Psoas muscle (tissue), 8 donors: Measurements from ENCODE around the gene APOLD1. TPM values are rescaled to one million over a fixed set of nuclear protein-coding genes. Genes with fewer than 3 reads are reported as not detected.

Experiments
- ATAC-seq, 4 donors: fragments of 200-7000 bp; cut with Tn5 transposase; one replicate each; pipeline ENCODE4 v1.9.1; 2020; ENCODE audit warnings: moderate library complexity in 3 of 4, mild to moderate bottlenecking in 2 of 4
- DNase-seq, 2 donors: peaks; one replicate each; pipeline ENCODE4 v3.0.0-alpha.2; 2020
- H3K27ac ChIP-seq: fragments of 200-600 bp; one replicate; pipeline ENCODE4 v1.8.0; 2022
- H3K27me3 ChIP-seq, 3 donors: fragments of 200-600 bp in 1 of 3; one replicate each; pipeline versions ENCODE4 v1.6.1 to v1.8.0; 2013 to 2022; ENCODE audit warnings: low read length in 2 of 3, mild to moderate bottlenecking in 2 of 3, moderate library complexity in 1 of 3; ENCODE audit not compliant: insufficient read depth in 3 of 3
- H3K36me3 ChIP-seq, 2 donors: fragments of 200-600 bp in 1 of 2; one replicate each; pipeline versions ENCODE4 v1.6.1 to v1.8.0; 2013 to 2022; ENCODE audit warnings: low read depth in 1 of 2, mild to moderate bottlenecking in 1 of 2, moderate library complexity in 1 of 2; ENCODE audit not compliant: insufficient read depth in 1 of 2
- H3K4me1 ChIP-seq: fragments of 200-600 bp; one replicate; pipeline ENCODE4 v1.8.0; 2022
- H3K4me3 ChIP-seq: fragments of 200-600 bp; one replicate; pipeline ENCODE4 v1.8.0; 2022; ENCODE audit warnings: mild to moderate bottlenecking
- H3K9me3 ChIP-seq: fragments of 200-600 bp; one replicate; pipeline ENCODE4 v1.8.0; 2022
- WGBS, 3 donors: extraction: QIAGEN DNeasy Blood & Tissue Kit; methylation state at CpG; one replicate each; pipeline versions ENCODE4 v1.1.6 to v1.1.7; 2013; 5-methylcytosine and 5-hydroxymethylcytosine counted together
- intact Hi-C, 2 donors: fragments of 100-400 bp; cut with DNase I; formaldehyde crosslinking; loops; one replicate each; pipeline versions ENCODE4 v1.11.0 to v1.14.2; 2022
- polyA plus RNA-seq, 3 donors: library from polyadenylated mRNA; stranded (reverse); fragments of 200-250 nt; gene quantifications; one replicate each; pipeline ENCODE4 v1.2.3, GENCODE V29; 2013
- total RNA-seq, 4 donors: library from RNA; stranded (reverse); fragmentation: NEBNext Ultra II Directional in 2 of 4; extraction: Animal tissue kit (Norgen Biotek cat#: 25700) in 2 of 4; gene quantifications; one replicate each; pipeline versions ENCODE4 v1.2.1 to v1.2.4, GENCODE V29; 2021 to 2023
- TF ChIP-seq, protein P1 (sequence below): fragments of 200-600 bp; IDR thresholded peaks from one replicate; pipeline ENCODE4 v1.8.0; 2022; ENCODE audit warnings: antibody characterized with exemption
- donor health status: healthy with polysubstance abuse.
- donor health status: DM: no; HTN: no; CAD: no; lungs with moderate emphysema.
- donor health status: Bipolar disorder and iron deficiency.
- donor health status: healthy.
- donor health status: DM: yes; HTN: yes; CAD: no.
- donor health status: DM: no; HTN: no; CAD: no.
- donor health status: DM: no; HTN: no; CAD: no.
- donor health status: DM: yes; HTN: yes; CAD: no.

APOLD1 gene
- total and polyA plus RNA-seq, 7 donors = 6.1 to 22.6 (median 17.0) TPM

GRCh38 chr12:12840580-12840899 is 55.1 kb downstream of the APOLD1 start:
- no peak for ATAC-seq
- Histone ChIP-seq H3K36me3 (peaks cover 0 to 1% of the 10 kb centered on the region in 2 donors), H3K9me3 (no peaks in the 10 kb centered on the region), H3K27ac (no peak overlapping the region), H3K27me3 (no peaks in the 10 kb centered on the region), H3K4me3 (no peak overlapping the region), H3K4me1 (no peaks in the 10 kb centered on the region)
- TF ChIP-seq, protein P1, sequence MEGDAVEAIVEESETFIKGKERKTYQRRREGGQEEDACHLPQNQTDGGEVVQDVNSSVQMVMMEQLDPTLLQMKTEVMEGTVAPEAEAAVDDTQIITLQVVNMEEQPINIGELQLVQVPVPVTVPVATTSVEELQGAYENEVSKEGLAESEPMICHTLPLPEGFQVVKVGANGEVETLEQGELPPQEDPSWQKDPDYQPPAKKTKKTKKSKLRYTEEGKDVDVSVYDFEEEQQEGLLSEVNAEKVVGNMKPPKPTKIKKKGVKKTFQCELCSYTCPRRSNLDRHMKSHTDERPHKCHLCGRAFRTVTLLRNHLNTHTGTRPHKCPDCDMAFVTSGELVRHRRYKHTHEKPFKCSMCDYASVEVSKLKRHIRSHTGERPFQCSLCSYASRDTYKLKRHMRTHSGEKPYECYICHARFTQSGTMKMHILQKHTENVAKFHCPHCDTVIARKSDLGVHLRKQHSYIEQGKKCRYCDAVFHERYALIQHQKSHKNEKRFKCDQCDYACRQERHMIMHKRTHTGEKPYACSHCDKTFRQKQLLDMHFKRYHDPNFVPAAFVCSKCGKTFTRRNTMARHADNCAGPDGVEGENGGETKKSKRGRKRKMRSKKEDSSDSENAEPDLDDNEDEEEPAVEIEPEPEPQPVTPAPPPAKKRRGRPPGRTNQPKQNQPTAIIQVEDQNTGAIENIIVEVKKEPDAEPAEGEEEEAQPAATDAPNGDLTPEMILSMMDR = no peak
- intact Hi-C loops = no loop called here
- WGBS, 3 donors = 89 to 93% (median 90%) methylated on average over 5 of the region's 5 CpGs
- no peak for DNase-seq

Other genes with a start within 250 kb of the APOLD1 start
- gene DUSP16, start 222.8 kb upstream of the APOLD1 start, total RNA-seq = 10 to 100 TPM; 14.2 to 23.8 (median 19.7) TPM
- 1 to 10 TPM; 3.3 to 8.4 (median 4.5) TPM for gene DUSP16, start 222.8 kb upstream of the APOLD1 start, polyA plus RNA-seq
- 1 to 10 TPM; 6.1 to 9.2 (median 7.3) TPM for gene CREBL2, start 173.8 kb upstream of the APOLD1 start, total RNA-seq
- gene CREBL2, start 173.8 kb upstream of the APOLD1 start, polyA plus RNA-seq = 10 to 100 TPM in 1 of 3 donors, 1 to 10 TPM in 2; 4.0 to 16.4 (median 5.3) TPM
- gene GPR19, start 89.5 kb upstream of the APOLD1 start, total RNA-seq = not detected
- under 1 TPM in 1 of 3 donors, not detected in 2; 0.38 TPM for gene GPR19, start 89.5 kb upstream of the APOLD1 start, polyA plus RNA-seq
- gene CDKN1B, start 68.3 kb upstream of the APOLD1 start, total RNA-seq = 10 to 100 TPM; 32.2 to 61.0 (median 38.0) TPM
- gene CDKN1B, start 68.3 kb upstream of the APOLD1 start, polyA plus RNA-seq = 10 to 100 TPM; 20.7 to 62.8 (median 42.4) TPM
- 10 to 100 TPM; 39.6 to 51.4 (median 45.7) TPM for gene DDX47, start 27.7 kb downstream of the APOLD1 start, total RNA-seq
- 10 to 100 TPM; 44.5 to 69.5 (median 65.4) TPM for gene DDX47, start 27.7 kb downstream of the APOLD1 start, polyA plus RNA-seq
- gene GPRC5A, start 105.9 kb downstream of the APOLD1 start, total RNA-seq = under 1 TPM; 0.28 to 0.99 (median 0.36) TPM
- gene GPRC5A, start 105.9 kb downstream of the APOLD1 start, polyA plus RNA-seq = under 1 TPM; 0.09 to 0.10 (median 0.09) TPM
- gene GPRC5D, start 166.5 kb downstream of the APOLD1 start, total RNA-seq = not detected
- gene GPRC5D, start 166.5 kb downstream of the APOLD1 start, polyA plus RNA-seq = not detected
- 10 to 100 TPM; 27.0 to 39.3 (median 35.5) TPM for gene HEBP1, start 214.6 kb downstream of the APOLD1 start, total RNA-seq
- 10 to 100 TPM; 19.4 to 38.4 (median 31.5) TPM for gene HEBP1, start 214.6 kb downstream of the APOLD1 start, polyA plus RNA-seq